ENCODE results near the gene TCEAL9. TPM values are rescaled to one million over a fixed set of nuclear protein-coding genes. Genes with fewer than 3 reads are reported as not detected.

TCEAL9 gene
- polyA plus RNA-seq, 1 donor (not counting 4 experiments of a cell fraction or from before 2014, with no cell fraction given), result 104 TPM

DNA sequence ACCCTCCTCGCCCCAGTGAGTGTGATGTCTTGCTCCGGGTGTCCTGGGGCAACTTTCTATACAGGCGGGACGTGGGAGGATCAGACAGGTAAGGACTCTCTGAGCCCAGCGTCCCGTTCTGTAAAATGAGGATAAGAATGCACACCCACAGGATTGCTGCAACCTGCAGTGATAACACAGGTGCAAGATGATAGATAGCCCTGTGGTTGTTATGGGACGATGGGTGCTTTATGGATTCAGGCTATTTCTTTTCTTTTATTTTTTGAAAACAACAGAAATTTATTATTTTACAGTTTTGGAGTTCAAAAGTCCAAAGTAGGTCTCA, 48.7 kb downstream of the TCEAL9 start:
- no peaks in the 10 kb centered on the region for H3K27me3 ChIP-seq (ENCODE audit: control insufficient read depth, extremely low read depth, insufficient read depth, low read length)
- H3K9ac ChIP-seq (ENCODE audit: control insufficient read depth, extremely low read depth, insufficient read depth, low read length), result peak overlapping the region; percentile 50
- no peaks in the 10 kb centered on the region for H3K79me2 ChIP-seq (ENCODE audit: control insufficient read depth, insufficient read depth, low read length)
- peak overlapping the region; percentile 65 for H3K4me2 ChIP-seq (ENCODE audit: control insufficient read depth, extremely low read depth, insufficient read depth, low read depth, low read length)
- DNase-seq (ENCODE audit: low read depth, low spot score) (no peak), FAIRE-seq (no peak)
- dilution Hi-C loops (cut with MboI; ENCODE audit: extremely low pct_ligation_motif_present, low sequenced_read_pairs), result no loop called here
- no peaks in the 10 kb centered on the region for H3K4me1 ChIP-seq (ENCODE audit: control insufficient read depth, extremely low read depth, insufficient read depth, low read length)
- no peaks in the 10 kb centered on the region for H3K9me3 ChIP-seq (ENCODE audit: control insufficient read depth, low read depth, low read length)
- H3K27ac ChIP-seq (ENCODE audit: control insufficient read depth, insufficient read depth, low read length), result no peak overlapping the region
- H3K4me3 ChIP-seq (ENCODE audit: control insufficient read depth in 2 of 3, extremely low read depth in 1 of 3, insufficient read depth in 2 of 3, low read depth in 1 of 3, low read length in 3 of 3), result peak overlapping the region; percentile 41 to 71 (median 57)
- no peaks in the 10 kb centered on the region for H3K9me1 ChIP-seq (ENCODE audit: control insufficient read depth, extremely low read depth, insufficient read depth, low read length)
- H3K36me3 ChIP-seq (ENCODE audit: control insufficient read depth in 2 of 2, extremely low read depth in 1 of 2, insufficient read depth in 2 of 2, low read length in 2 of 2), result no peaks in the 10 kb centered on the region
- H4K20me1 ChIP-seq (ENCODE audit: control insufficient read depth, extremely low read depth, insufficient read depth, low read length), result no peaks in the 10 kb centered on the region
- H2AFZ ChIP-seq (ENCODE audit: control insufficient read depth, low read length), result peak overlapping the region; percentile 71
- TF ChIP-seq CTCF (optimal IDR thresholded peaks at IDR 0.05 in 1 of 3, IDR thresholded peaks at IDR 0.05 in 1 of 3, conservative IDR thresholded peaks at IDR 0.05 in 1 of 3; ENCODE audit: extremely low read depth in 1 of 3, insufficient read depth in 2 of 3, low read length in 3 of 3) (no peak), EZH2 (IDR thresholded peaks at IDR 0.05; ENCODE audit: low read length) (no peak)

DNA sequence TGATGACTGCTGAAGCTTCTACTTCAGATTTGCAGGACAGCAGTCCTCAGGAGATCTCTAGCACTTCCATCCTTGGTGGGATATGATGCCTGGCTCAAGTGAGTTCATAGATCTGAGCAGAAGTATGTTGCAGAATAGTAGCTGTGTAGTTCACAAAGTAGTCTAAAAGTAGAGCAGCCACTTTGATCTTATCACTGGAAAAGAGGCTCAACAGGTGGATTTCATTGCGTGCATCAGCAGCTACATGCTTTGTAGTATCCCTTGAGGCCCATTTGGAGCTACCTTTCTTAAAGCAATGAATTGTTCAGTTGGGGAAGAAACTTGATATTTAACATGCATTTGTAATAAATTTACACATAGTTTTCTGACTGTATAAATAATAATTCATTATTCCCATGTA, 50.0 kb downstream of the TCEAL9 start:
- H3K9me1 ChIP-seq (ENCODE audit: control insufficient read depth, extremely low read depth, insufficient read depth, low read length), result no peaks in the 10 kb centered on the region
- no peaks in the 10 kb centered on the region for H3K79me2 ChIP-seq (ENCODE audit: control insufficient read depth, insufficient read depth, low read length)
- no peak overlapping the region for H3K9ac ChIP-seq (ENCODE audit: control insufficient read depth, extremely low read depth, insufficient read depth, low read length)
- H3K4me1 ChIP-seq (ENCODE audit: control insufficient read depth, extremely low read depth, insufficient read depth, low read length), result no peaks in the 10 kb centered on the region
- dilution Hi-C loops (cut with MboI; ENCODE audit: extremely low pct_ligation_motif_present, low sequenced_read_pairs), result no loop called here
- FAIRE-seq (no peak), DNase-seq (ENCODE audit: low read depth, low spot score) (no peak)
- TF ChIP-seq EZH2 (IDR thresholded peaks at IDR 0.05; ENCODE audit: low read length) (no peak), CTCF (optimal IDR thresholded peaks at IDR 0.05 in 1 of 3, IDR thresholded peaks at IDR 0.05 in 1 of 3, conservative IDR thresholded peaks at IDR 0.05 in 1 of 3; ENCODE audit: extremely low read depth in 1 of 3, insufficient read depth in 2 of 3, low read length in 3 of 3) (no peak)
- no peaks in the 10 kb centered on the region for H3K36me3 ChIP-seq (ENCODE audit: control insufficient read depth in 2 of 2, extremely low read depth in 1 of 2, insufficient read depth in 2 of 2, low read length in 2 of 2)
- no peaks in the 10 kb centered on the region for H4K20me1 ChIP-seq (ENCODE audit: control insufficient read depth, extremely low read depth, insufficient read depth, low read length)
- no peaks in the 10 kb centered on the region for H3K9me3 ChIP-seq (ENCODE audit: control insufficient read depth, low read depth, low read length)
- no peak overlapping the region for H3K4me3 ChIP-seq (ENCODE audit: control insufficient read depth in 2 of 3, extremely low read depth in 1 of 3, insufficient read depth in 2 of 3, low read depth in 1 of 3, low read length in 3 of 3)
- H3K27me3 ChIP-seq (ENCODE audit: control insufficient read depth, extremely low read depth, insufficient read depth, low read length), result no peaks in the 10 kb centered on the region
- no peak overlapping the region for H3K4me2 ChIP-seq (ENCODE audit: control insufficient read depth, extremely low read depth, insufficient read depth, low read depth, low read length)
- no peak overlapping the region for H2AFZ ChIP-seq (ENCODE audit: control insufficient read depth, low read length)
- H3K27ac ChIP-seq (ENCODE audit: control insufficient read depth, insufficient read depth, low read length), result no peak overlapping the region
